NCI-H2196 treated with DMSO at 0.1 percent for 48 hours (cell line): ENCODE measurements around the gene C1orf115.
"Not testable (repeated sequence)": the region's sequence is repeated elsewhere in the genome, so short reads cannot be mapped to it uniquely, and the experiment has no call there.

Source experiments
- DNase-seq: peaks from one replicate; lab custom pipeline; 2025; ENCODE audit not compliant: unreplicated experiment; lab: John Stamatoyannopoulos, UW

C1orf115 gene, protein sequence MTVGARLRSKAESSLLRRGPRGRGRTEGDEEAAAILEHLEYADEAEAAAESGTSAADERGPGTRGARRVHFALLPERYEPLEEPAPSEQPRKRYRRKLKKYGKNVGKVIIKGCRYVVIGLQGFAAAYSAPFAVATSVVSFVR

DNA sequence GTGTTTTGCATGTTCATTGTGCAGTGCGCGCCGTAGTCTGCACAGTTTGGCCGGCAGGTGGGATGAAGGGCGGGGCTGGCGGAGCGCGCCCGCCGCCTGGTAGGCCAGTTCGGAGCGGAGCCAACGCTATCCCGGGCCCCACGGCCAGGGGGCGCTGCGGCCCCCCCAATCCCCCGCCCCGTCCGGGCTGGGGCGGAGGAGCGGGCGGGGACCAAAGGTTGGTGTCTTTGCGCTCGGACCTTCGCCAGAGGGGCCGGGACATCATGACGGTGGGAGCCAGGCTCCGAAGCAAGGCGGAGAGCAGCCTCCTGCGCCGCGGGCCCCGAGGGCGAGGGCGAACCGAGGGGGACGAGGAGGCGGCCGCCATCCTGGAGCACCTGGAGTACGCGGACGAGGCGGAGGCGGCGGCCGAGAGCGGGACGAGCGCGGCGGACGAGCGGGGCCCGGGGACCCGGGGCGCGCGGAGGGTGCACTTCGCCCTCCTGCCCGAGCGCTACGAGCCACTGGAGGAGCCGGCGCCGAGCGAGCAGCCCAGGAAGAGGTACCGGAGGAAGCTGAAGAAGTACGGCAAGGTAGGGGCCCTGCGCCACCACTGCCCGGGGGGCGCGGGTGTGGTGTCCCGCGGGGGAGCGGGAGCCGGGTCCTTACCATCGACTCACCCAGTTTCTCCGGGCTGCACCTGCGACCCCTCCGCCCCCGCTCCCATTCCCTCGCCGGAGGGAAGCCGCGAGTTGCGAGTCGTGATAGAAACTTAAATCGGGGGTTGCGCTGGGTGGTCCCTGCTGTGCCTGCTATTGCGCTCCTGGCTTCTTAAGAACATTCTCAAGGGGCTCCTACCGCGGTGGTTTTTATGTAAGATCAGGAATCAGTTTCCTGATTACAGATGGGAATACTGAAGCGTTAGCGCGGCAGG lies at the start of gene C1orf115:
Gene C1orf115, plus strand, starts transcription at position 224 of the 913 bp plus-strand sequence. Its CDS starts 40 bp downstream, at position 264.
- DNase-seq = peak; percentile 66

DNA sequence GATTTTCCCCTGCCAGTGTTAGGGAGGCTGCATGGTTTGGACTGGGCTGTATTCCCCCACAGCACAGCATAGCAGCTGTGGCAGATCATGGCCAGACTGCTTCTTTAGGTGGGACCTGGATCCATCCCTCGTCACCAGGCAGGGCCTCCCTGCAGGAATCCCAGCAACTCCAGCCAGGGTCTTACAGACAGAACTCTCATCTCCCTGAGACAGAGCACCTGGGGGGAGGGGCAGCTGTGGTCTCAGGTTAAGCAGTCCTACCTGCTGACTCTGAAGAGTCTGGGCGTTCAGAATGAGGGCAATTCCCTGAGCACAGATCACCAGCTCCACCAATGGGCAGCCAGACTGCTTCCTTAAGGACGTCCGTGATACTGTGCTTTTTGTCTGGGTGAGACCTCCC lies 47.9 kb upstream of the C1orf115 start:
- DNase-seq = no peak

DNA sequence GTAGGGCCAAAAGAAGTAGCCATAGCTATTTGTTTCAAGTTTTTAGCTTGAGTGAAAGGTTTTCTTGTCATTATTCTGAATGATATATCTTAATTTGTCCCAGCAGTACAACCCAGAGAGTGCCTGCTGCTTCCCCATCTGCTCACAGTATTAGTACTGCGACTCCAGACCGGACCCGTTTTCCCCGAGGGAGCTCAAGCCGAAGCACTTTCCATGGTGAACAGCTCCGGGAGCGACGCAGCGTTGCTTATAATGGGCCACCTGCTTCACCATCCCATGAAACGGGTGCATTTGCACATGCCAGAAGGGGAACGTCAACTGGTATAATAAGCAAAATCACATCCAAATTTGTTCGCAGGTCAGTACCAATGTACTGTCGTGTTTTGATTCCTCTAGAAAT lies 37.2 kb upstream of the C1orf115 start:
- DNase-seq = no peak

DNA sequence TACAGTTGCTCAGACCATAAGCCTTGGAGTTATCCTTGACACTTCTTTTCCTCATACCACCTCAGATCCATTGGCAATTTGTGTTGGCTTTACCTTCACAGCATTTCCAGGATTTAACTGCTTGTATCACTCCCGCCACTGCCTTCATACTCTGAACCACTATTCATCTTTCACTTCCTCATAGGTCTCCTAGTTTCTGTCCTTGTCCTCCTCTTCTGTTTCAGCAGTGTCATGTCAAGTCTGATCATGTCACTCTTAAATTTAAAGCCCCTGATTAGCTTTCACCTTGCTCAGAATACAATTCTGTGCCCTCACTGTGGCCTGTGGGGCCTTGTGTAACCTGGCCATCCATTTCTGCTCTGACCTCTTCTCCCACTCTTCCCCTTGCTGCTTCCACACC lies 34.7 kb upstream of the C1orf115 start:
- DNase-seq = no peak

DNA sequence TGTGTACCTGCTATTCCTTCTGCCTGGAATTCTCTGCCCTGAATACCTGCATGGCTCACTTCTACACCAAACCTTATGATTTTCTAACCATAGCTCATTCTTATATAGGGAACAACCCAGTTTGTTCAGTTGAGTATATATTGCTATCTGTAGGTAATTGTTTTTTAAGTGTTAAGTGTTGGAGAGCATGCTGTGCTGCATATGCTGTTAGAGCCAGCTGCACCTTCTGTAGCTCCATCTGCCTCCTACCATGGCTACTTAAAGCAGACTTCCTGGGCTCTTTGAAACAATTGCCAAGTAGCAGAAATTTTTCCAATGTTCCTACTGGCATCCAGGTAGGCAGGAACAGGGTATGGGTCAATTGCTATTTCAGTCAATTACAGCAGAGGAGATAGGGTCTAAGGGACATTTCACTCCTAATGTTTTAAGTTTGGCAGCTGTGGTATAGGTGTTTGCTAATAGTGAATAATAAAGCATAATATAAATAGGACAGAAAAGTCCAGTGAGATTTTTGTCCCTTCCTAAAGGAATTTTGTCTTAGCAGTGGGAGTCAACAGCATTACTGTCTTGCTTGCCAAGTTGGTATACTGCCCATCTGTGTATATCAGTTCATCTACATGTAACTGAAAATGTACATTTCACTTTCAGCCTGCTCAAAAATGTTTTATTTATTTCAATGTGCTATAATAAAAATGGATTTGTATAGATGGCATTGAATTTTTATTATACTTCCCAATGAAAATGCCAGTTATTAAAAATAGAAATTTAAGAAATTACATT lies 34.0 kb upstream of the C1orf115 start:
- no peak for DNase-seq

GRCh38 chr1:220666349-220666748 lies 23.8 kb upstream of the C1orf115 start:
- DNase-seq = no peak

DNA sequence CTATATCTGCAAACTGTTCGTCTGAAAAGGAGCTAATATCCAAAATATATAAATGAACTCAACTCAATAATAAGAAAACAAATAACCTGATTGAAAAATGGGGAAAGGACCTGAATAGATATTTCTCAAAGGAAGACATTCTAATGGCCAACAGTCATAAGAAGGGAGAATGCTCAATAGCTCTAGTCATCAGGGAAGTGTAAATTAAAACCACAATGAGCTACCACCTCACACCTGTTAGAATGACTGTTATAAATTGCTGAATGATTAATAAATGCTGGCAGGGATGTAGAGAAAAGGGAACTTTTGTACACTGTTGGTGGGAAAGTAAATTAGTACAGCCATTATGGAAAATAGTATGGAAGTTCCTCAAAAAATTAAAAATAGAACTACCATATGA lies 21.2 kb upstream of the C1orf115 start:
- DNase-seq = no peak

- DNase-seq = no peak
These were observed 19.8 kb upstream of the C1orf115 start for GRCh38 chr1:220670365-220670764.

- no peak for DNase-seq
These were observed 16.2 kb upstream of the C1orf115 start for GRCh38 chr1:220673921-220674320.

DNA sequence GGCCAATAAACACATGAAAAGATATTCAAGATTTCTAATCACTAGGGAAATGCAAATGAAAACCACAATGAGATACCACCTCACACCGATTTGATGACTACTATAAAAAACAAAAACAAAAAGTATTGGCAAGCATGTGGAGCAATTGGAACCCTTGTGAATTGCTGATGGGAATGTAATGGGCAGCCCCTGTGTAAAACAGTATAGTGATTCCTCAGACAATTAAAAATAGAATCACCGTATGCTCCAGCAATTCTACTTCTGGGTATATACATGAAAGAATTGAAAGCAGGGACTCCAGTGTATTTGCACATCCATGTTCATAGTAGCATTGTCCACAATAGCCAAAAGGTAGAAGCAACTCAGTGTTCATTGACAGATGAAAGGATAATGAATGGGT lies 12.9 kb upstream of the C1orf115 start:
- no peak for DNase-seq

DNA sequence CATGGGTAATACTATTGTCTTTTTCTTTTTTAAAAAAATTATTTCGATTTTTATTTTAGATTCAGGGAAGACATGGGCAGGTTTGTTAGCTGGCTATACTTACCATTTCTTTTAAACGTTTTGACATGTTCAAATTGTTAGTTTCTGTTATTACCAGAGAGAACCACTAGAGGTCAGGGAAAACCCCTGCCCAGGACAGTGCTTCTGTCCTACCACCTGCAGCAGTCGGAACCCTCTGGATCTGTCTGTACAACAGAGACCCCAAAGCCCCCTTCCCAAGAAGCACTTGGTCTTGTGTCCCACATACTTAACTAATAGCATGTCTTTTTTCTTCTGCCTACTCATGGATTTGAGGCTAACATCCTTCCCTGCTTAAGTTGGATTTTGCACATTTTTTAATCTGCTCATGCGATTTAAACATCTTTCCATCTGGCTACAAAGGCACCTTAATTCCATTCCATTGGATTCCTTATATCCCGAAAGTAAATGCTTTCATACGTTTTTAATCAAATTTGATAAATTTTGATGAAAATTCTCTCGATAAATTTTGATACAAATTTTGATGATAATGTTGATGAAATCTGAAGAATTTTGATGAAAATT lies 10.0 kb upstream of the C1orf115 start:
- DNase-seq = no peak

DNA sequence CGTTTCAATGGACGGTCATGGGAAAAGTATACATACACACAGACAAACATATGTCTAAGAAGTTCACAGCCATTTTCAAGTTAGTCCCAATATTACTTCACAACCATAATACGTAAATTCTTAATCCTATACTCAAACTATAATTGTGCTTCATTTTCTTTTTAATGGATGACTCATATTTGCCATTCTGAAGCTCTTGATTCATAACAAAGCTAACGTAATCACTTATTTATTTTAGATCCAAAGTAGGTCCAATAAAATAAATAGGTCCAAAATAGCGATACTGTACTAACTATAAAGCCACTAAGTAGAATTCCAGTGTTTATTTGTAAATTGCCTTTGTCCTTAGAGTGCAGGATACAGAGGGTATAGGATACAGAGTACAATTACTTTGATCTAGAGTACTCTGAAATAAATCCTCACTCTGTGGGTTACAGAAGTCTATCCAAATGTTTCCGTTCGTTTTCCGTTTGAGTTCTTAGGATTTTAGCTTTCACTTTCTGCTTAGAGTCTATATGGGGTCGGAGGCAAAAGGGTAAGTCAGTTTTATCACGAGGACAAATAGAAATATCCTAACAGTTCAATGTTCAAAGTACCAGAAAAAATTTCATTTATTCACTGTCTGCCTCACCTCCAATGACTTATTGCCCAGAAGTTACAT lies 8.8 kb upstream of the C1orf115 start:
- DNase-seq = no peak

GRCh38 chr1:220682901-220683576 lies 7.1 kb upstream of the C1orf115 start:
- DNase-seq = no peak

- DNase-seq = not testable (repeated sequence)
These were observed 6.4 kb upstream of the C1orf115 start for GRCh38 chr1:220683716-220684115.

DNA sequence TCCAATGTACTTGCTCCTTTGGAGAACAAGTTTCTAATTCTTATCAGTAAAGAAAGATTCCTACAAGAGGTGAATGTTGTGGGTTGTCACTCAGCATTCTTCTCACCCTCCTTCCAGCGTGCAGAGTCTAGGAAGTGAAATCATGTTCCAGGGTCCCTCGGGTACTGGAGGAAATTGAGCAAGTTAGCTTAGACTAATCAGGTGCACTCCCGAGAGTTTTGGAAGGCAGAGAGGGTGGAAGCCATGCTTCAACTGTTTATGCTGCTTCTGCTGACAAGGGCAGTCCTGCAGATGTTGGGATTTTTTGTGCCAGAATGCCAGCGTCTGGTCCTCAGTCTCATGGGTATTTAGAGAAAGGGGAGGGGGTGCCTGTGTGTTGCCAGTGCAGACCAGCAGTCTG lies 5.3 kb upstream of the C1orf115 start:
- DNase-seq = no peak

- DNase-seq = no peak
These were observed 4.3 kb upstream of the C1orf115 start for GRCh38 chr1:220685879-220686278.

- DNase-seq = no peak
These were observed 2.4 kb upstream of the C1orf115 start for GRCh38 chr1:220687809-220688208.

DNA sequence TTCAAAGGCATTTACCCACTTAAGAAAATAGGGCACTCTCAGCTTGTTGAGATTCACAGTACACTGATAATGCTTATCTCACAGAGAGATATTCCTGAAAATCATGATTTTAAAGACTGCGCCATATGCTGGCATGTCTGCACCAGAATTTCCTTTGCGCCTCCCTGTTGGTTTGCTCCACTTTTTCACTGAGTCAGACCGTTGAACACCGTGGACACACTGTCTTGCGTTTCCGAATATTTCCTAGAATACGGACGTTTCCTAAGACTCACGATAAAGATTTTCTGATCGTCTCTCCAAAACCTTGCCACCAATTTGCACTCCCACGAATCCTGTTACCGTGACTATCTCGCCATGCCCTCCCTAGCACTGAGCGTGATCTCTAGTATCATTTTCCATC lies 497 bp upstream of the C1orf115 start:
- no peak for DNase-seq

DNA sequence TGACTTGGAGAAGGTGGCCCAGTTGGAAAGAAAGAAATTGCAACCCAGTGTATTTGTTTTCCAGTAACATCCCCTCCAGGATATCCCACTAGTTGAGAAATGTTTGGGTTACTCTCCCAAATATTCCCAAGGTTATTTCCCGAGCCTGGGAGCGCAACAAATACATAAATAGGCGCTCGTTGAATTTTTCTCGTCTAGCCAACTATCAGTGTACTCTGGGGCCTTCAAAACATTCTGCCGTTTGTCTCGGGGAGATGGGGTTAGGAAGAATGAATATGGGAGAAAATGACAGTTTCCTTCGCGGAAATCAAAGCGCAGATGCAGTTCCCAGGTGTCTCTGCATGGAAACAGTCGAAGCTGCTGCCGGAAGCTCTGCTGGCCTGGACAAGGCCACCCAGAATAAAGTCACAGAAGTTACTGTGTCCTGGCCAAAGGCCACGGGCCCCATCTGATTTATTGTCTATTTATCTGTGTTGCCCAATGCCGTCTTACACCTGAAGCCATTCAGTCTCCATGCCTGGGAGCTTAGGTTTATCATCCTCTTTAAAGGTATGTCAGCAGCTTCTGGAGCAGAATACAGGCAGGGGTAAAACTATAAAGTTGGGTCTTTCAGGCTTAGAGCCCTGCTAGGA lies 1.0 kb downstream of the C1orf115 start:
- no peak for DNase-seq
